MM.1S (cell line): ENCODE measurements around the gene SLC44A5.

Experiments used
- DNase-seq: peaks from one replicate; pipeline ENCODE4 v3.0.0-alpha.2; 2015
- H2AFZ ChIP-seq: fragments of 300-600 bp; sonication (generic); 2 replicates; pipeline ENCODE4 v1.6.0; 2016; ENCODE audit warnings: antibody characterized with exemption, low read length
- H3F3A ChIP-seq: fragments of 300-600 bp; sonication (generic); 2 replicates; pipeline ENCODE4 v1.6.1; 2016; ENCODE audit warnings: mild to moderate bottlenecking, antibody characterized with exemption, low read length, moderate library complexity, mixed read lengths; ENCODE audit not compliant: insufficient read depth
- H3K27ac ChIP-seq: fragments of 300-600 bp; sonication (generic); 2 replicates; pipeline ENCODE4 v1.5.1; 2016; ENCODE audit warnings: mild to moderate bottlenecking, low read length
- H3K27me3 ChIP-seq: fragments of 300-600 bp; sonication (generic); replicated peaks from 2 replicates; pipeline ENCODE4 v1.6.0; 2016; ENCODE audit warnings: low read length; ENCODE audit not compliant: insufficient read depth
- H3K36me3 ChIP-seq: fragments of 300-600 bp; sonication (generic); replicated peaks from 2 replicates; pipeline ENCODE4 v1.6.1; 2016; ENCODE audit warnings: mild to moderate bottlenecking, low read length, mixed read lengths; ENCODE audit not compliant: insufficient read depth
- H3K4me1 ChIP-seq: fragments of 300-600 bp; sonication (generic); 2 replicates; pipeline ENCODE4 v1.6.1; 2016; ENCODE audit warnings: low read length, mixed read lengths
- H3K4me2 ChIP-seq: fragments of 300-600 bp; sonication (generic); 2 replicates; pipeline ENCODE4 v1.6.0; 2016; ENCODE audit warnings: low read depth, low read length
- H3K4me3 ChIP-seq: fragments of 300-600 bp; sonication (generic); 2 replicates; pipeline ENCODE4 v1.5.1; 2016; ENCODE audit warnings: low read length, mixed read lengths
- H3K79me2 ChIP-seq: fragments of 300-600 bp; sonication (generic); 2 replicates; pipeline ENCODE4 v1.6.1; 2016; ENCODE audit warnings: mixed run types, low read length, mixed read lengths
- H3K9ac ChIP-seq: fragments of 300-600 bp; sonication (generic); 2 replicates; pipeline ENCODE4 v1.6.1; 2016; ENCODE audit warnings: low read length, mixed read lengths
- H3K9me2 ChIP-seq: fragments of 300-600 bp; sonication (generic); replicated peaks from 2 replicates; pipeline ENCODE4 v1.6.1; 2016; ENCODE audit warnings: mild to moderate bottlenecking, low read length, mixed read lengths; ENCODE audit not compliant: insufficient read depth
- H3K9me3 ChIP-seq: fragments of 300-600 bp; sonication (generic); replicated peaks from 2 replicates; pipeline ENCODE4 v1.6.1; 2016; ENCODE audit warnings: mild to moderate bottlenecking, low read length, mixed read lengths; ENCODE audit not compliant: insufficient read depth
- H4K20me1 ChIP-seq: fragments of 300-600 bp; sonication (generic); 2 replicates; pipeline ENCODE4 v1.6.1; 2016; ENCODE audit warnings: mild to moderate bottlenecking, low read length, moderate library complexity, mixed read lengths; ENCODE audit not compliant: insufficient read depth
- EZH2 ChIP-seq: fragments of 300-600 bp; sonication (generic); optimal IDR thresholded peaks from 2 replicates; pipeline ENCODE3; 2017; ENCODE audit warnings: low read depth, mild to moderate bottlenecking, antibody characterized with exemption, low read length, mixed read lengths
- EZH2phosphoT487 ChIP-seq: fragments of 300-600 bp; sonication (generic); IDR thresholded peaks from 2 replicates; pipeline ENCODE4 v1.6.1; 2018; ENCODE audit warnings: antibody characterized with exemption, low read length
- TF ChIP-seq, protein P1 (sequence below): fragments of 300-600 bp; sonication (generic); IDR thresholded peaks from 2 replicates; pipeline ENCODE4 v1.5.1; 2016; ENCODE audit warnings: antibody characterized with exemption, low read length, mixed read lengths

SLC44A5 gene

DNA sequence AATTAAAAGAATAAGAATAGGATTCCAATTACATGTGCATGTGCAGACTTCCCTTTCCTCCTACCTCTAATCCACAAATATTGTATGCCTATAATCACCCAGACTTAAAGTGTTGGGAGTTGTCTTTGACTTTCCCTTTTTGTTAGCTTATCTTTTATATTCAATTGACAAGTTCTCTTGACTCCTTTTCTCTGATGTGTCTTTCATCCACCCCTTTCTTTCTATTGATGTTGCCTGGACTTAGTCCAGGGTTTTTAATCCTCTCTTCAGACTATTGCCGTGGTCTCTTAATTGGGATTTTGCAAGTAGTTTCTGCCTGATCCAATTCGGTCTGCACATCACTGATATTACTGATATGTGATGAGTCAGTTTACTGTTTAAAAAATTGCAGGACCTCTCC lies 305.9 kb downstream of the SLC44A5 start:
- H3K9me2 ChIP-seq, result no peaks in the 10 kb centered on the region
- H4K20me1 ChIP-seq, result no peaks in the 10 kb centered on the region
- H3K36me3 ChIP-seq, result no peaks in the 10 kb centered on the region
- no peak overlapping the region for H2AFZ ChIP-seq
- H3K79me2 ChIP-seq, result no peaks in the 10 kb centered on the region
- H3K4me2 ChIP-seq, result no peak overlapping the region
- H3K4me1 ChIP-seq, result no peaks in the 10 kb centered on the region
- no peak overlapping the region for H3K27ac ChIP-seq
- no peak for DNase-seq
- H3F3A ChIP-seq, result no peaks in the 10 kb centered on the region
- no peak overlapping the region for H3K9ac ChIP-seq
- no peaks in the 10 kb centered on the region for H3K9me3 ChIP-seq
- H3K4me3 ChIP-seq, result no peak overlapping the region
- TF ChIP-seq, protein P1, sequence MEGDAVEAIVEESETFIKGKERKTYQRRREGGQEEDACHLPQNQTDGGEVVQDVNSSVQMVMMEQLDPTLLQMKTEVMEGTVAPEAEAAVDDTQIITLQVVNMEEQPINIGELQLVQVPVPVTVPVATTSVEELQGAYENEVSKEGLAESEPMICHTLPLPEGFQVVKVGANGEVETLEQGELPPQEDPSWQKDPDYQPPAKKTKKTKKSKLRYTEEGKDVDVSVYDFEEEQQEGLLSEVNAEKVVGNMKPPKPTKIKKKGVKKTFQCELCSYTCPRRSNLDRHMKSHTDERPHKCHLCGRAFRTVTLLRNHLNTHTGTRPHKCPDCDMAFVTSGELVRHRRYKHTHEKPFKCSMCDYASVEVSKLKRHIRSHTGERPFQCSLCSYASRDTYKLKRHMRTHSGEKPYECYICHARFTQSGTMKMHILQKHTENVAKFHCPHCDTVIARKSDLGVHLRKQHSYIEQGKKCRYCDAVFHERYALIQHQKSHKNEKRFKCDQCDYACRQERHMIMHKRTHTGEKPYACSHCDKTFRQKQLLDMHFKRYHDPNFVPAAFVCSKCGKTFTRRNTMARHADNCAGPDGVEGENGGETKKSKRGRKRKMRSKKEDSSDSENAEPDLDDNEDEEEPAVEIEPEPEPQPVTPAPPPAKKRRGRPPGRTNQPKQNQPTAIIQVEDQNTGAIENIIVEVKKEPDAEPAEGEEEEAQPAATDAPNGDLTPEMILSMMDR, result no peak
- TF ChIP-seq EZH2, result no peak
- TF ChIP-seq EZH2phosphoT487, result no peak
- no peaks in the 10 kb centered on the region for H3K27me3 ChIP-seq

DNA sequence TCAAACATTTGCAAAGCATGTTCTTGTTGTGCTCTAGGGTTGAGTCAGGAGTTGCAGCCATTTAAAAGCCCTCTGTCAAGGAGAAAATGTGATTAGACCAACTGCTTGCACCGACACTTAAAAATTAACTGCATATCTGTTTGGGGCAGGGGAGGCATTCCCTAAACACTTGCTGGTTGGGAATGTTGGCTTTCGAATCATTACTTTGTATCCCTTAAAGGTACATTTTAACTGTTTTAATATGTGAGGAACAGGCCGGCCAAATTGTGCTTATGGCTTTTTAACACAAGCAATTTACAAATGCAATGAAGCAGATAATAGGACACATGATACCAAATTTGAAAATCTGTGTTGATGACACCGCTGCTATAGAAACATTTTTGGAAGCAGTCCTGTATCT lies 317.6 kb downstream of the SLC44A5 start:
- no peaks in the 10 kb centered on the region for H4K20me1 ChIP-seq
- H3K9me2 ChIP-seq, result no peaks in the 10 kb centered on the region
- no peak overlapping the region for H3K27ac ChIP-seq
- TF ChIP-seq EZH2phosphoT487 (no peak), EZH2 (no peak)
- TF ChIP-seq, protein P1, result no peak
- H3K9me3 ChIP-seq, result no peaks in the 10 kb centered on the region
- no peaks in the 10 kb centered on the region for H3F3A ChIP-seq
- H3K27me3 ChIP-seq, result no peaks in the 10 kb centered on the region
- H3K4me1 ChIP-seq, result no peaks in the 10 kb centered on the region
- H2AFZ ChIP-seq, result no peak overlapping the region
- H3K4me3 ChIP-seq, result no peak overlapping the region
- H3K4me2 ChIP-seq, result no peak overlapping the region
- no peak overlapping the region for H3K9ac ChIP-seq
- no peak for DNase-seq
- no peaks in the 10 kb centered on the region for H3K36me3 ChIP-seq
- no peaks in the 10 kb centered on the region for H3K79me2 ChIP-seq

DNA sequence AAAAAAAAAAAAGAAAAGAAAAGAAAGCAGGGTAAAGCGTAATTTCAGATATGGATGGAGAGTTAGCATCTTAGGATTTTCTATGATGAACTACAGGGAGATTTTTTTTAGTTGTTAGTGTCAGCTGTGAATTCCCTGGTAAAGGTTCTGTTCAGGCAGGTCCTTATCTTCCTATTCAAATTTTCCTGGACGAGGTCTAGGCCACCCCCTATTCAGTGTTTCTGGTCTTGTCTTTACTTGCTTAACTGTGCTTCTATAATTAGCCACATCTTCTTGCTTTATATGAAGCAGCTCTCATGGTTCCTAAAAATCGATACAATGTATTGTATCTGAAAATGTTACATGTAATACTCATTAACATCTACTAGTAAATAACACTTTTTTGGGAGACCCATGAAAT lies 318.9 kb downstream of the SLC44A5 start:
- no peaks in the 10 kb centered on the region for H3F3A ChIP-seq
- H3K9me3 ChIP-seq, result no peaks in the 10 kb centered on the region
- no peaks in the 10 kb centered on the region for H3K79me2 ChIP-seq
- no peaks in the 10 kb centered on the region for H3K36me3 ChIP-seq
- no peaks in the 10 kb centered on the region for H3K27me3 ChIP-seq
- H3K4me3 ChIP-seq, result no peak overlapping the region
- TF ChIP-seq EZH2, result no peak
- TF ChIP-seq, protein P1, result no peak
- no peak for TF ChIP-seq EZH2phosphoT487
- no peaks in the 10 kb centered on the region for H3K9me2 ChIP-seq
- H3K4me1 ChIP-seq, result no peaks in the 10 kb centered on the region
- no peak overlapping the region for H2AFZ ChIP-seq
- H3K9ac ChIP-seq, result no peak overlapping the region
- H3K27ac ChIP-seq, result no peak overlapping the region
- H3K4me2 ChIP-seq, result no peak overlapping the region
- H4K20me1 ChIP-seq, result no peaks in the 10 kb centered on the region
- DNase-seq, result no peak
